ENCODE results near the gene ANKS1A. TPM values are rescaled to one million over a fixed set of nuclear protein-coding genes. Genes with fewer than 3 reads are reported as not detected.

Gene ANKS1A
- polyA plus RNA-seq, 1 donor: 42.0 TPM

- no peak for DNase-seq
Observed at GRCh38 chr6:35052694-35053565, 163.9 kb downstream of the ANKS1A start.

GRCh38 chr6:35053701-35054100 is 164.6 kb downstream of the ANKS1A start:
- no peak for DNase-seq

DNA sequence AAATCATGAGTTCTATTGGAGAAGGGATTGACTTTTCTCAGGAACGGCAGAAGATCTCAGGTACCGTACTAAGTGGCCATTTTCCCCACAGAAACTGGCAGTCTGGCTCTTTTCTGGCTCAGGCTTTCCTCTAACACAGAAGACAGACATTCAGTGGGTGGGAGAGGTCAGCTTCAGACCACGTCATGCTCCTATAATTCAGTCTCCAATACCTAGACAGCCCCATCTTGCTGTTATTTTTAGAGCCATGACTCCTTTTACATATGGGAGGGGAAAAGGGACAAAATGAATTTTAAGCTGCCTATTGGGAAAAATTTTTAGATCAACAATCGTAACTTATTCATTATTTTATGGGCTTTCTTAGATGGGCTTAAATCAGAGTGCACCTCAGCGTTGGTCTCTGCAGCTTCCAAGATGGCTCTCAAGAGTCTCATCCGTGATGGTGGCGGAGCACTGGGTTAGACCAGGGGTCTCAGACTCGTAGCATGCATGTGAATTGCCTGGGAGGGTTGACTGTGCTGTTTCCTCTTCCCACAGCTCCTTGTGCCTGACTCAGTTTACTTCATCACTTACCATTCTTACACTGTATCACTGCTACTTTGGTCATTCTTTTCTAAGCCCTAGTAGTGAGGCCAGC is 165.2 kb downstream of the ANKS1A start:
- DNase-seq: no peak

- no peak for DNase-seq
Observed at GRCh38 chr6:35054743-35055130, 165.7 kb downstream of the ANKS1A start.

DNA sequence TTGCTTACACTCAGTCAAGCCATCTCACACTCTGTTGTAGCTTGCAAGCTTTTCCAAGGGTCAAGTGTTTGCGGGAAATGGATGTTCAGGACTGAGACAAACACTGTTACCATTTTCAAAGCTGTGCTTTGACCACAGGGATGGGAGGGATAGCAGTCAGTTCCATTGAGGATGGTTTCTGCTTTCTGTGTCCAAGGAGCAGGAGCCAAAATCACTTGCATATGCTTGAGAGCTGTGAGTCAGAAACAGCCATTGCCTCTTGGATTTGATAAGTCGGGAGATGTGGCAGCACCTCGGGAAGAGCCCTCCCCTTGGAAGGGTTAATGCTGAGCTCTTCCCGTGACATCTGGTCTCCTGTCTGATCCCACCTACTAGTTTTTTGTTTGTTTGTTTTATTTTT is 166.8 kb downstream of the ANKS1A start:
- DNase-seq: no peak

GRCh38 chr6:35056952-35057351 is 167.9 kb downstream of the ANKS1A start:
- no peak for DNase-seq

GRCh38 chr6:35057449-35058357 is 168.6 kb downstream of the ANKS1A start:
- DNase-seq: no peak

GRCh38 chr6:35058358-35058675 is 169.3 kb downstream of the ANKS1A start:
- DNase-seq: no peak

DNA sequence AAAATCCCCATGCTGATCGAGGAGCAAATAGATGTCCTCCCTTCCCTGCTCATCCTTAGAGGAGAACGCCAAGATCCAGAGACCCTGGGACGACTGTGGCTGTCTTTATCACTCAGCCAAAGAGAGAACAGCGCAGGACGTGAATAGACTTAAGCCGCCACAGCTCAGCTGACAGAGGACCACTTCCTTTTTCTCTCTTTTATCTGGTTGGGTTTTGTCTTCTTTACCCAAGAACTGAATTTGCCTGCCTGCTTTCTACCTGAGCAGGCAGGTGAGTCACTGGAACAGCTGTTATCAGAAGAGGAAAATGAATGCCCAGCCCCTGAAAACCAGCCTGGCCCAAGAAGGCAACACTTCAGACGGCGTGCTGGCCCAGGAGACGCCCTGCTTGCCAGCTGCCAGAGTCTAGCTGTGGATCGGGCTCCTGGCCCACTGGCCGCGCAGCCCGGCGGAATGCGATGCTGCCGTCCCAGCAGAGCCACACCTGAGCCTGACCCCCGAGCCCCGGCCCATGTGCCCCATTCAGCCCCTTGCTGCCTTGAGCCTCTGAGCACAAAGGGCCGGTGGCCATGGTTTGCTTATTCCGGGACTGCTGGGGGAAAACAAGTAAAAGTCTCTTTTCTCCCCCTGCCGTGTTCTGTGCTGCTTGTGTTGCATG is 169.9 kb downstream of the ANKS1A start:
- no peak for DNase-seq

- DNase-seq: no peak
Observed at GRCh38 chr6:35059596-35060345, 170.7 kb downstream of the ANKS1A start.

DNA sequence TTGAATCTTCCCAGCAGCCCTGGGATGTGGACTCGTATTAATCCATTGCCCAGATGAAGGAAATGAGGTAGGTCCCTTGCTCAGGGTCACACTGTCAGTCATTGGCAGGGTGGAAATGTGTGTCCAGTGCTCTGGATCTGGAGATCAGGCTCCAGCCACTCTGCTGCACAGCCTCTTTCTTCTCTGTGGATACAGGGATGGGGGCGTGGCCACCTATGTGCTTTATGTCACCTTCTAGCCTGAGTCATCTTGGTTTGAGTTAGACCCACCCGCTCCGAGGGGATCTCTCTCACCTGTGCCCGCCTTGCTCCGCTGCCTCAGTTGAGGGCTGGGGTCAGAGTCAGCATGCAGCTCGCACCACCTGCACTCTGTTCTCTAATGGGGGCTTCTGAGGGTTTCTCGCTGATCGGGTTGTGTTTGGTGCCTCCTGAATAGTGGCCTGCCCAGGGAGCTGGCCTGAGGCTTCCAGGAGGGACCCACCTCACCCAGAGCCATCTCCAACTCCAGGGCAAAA is 172.1 kb downstream of the ANKS1A start:
- no peak for DNase-seq

DNA sequence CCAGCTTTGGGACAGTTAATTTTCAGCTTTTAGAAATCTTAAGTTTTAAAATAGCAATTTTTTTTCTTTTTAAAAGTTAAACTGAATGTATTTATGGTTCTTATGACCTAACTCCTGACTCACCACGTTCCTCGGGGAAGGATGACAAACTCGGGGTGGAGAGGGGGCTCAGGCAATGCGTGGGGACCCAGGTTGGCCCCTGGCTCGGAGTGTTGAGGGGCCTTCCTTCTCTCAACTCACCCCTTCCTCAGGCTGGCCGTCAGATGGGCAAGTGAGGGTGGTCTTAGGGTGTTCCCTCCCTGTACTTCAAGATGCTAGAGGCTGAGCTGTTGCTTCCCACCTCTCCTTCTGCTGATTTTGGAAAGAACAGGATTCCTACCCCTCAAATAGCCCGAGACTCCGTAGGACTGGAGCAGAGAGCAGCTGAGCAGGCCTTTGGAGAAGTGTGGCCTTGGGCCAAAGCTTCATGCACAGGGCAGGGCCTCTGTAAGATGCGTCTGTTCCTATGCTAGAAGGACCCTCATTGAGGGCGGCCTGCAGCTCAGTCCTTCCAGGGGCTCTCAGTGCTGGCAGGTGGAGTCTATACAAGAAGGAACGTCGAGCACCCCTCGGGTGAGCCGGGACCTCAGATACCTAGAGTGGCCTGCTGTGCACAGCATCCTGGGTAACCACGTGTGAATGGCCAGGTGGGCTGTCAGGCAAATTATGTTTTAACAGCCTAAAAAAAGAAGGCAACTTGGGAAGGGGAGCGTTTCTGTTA is 172.8 kb downstream of the ANKS1A start:
- no peak for DNase-seq

- DNase-seq: no peak
Observed at GRCh38 chr6:35062676-35063574, 173.9 kb downstream of the ANKS1A start.

GRCh38 chr6:35063701-35064280 is 174.7 kb downstream of the ANKS1A start:
- no peak for DNase-seq

DNA sequence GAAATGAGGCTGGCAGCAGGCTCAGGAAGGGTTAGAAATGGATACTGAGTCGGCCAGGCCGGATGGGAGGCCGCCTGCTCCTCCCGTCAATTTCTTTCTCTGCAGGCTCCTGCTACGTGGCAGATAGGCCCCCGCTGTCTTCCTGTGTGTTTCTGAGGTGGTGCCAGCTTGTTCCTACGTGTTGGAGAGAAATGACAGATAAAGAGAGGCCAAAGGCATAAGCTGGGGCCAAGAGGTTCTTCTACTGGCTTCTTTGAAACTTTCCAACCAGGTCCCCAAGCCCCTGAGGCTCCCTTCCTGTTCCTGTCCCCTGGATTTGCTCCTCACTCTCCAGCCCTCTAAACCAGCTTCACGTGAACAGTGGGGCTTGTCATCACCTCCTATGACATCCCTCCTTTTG is 175.2 kb downstream of the ANKS1A start:
- DNase-seq: no peak

DNA sequence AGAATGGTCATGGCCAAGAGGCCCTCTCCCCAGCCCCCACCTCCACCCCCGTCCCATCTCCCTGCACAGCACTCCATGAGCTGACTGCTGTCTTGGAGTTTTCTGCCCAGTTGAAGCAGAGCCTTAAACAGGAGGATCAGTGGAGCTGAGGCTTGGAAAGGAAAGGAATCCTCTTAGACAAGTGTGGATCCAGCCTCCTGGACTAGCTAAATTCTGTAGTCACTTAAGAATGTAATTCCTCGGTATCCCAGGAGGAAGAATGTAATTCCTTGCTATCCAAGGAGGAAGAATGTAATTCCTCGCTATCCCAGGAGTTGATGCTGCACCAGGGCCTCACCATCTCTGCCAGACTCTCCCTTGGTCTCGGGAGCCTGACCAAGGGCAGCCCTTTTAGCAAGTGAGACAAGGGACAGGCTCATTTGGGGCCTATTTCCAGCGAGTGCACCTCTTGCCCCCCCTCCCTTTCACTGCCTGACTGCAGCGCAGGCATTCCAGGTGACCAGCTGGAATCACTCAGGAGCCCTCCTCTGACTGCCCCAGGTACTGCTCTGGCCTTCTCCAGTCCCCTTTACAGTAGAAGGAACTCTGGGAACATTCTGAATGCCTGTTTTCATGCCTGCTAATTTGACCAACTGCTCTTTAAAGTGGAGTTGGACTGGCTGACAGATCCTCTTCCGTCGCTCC is 175.8 kb downstream of the ANKS1A start:
- DNase-seq: no peak

DNA sequence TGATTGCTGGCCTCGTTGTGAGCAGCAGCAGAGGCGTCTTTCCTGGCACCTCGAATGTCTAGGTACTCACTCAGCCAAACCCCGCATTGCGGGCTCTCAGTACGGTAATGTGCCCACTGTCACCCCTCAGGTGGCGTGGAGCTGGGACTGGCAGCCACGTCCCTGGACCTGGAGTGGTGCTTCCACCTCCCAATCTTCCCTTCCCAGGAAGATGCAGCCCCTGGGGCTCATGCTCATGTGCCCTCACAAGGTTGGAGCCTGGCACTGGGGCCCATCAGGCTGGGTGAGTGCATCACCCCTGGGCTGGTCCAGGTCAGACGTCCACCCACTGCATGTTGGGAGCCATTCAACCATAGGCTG is 176.4 kb downstream of the ANKS1A start:
- no peak for DNase-seq

GRCh38 chr6:35065870-35066269 is 176.8 kb downstream of the ANKS1A start:
- no peak for DNase-seq

Data from left kidney (tissue), 2 donors.